HepG2 (cell line): ENCODE measurements around the gene ANXA7. TPM values are rescaled to one million over a fixed set of nuclear protein-coding genes. Genes with fewer than 3 reads are reported as not detected.

Source experiments
- ARID2 ChIP-seq: sonication (generic); formaldehyde crosslinking; IDR thresholded peaks from 2 replicates; pipeline ENCODE4 v1.8.1; 2022; ENCODE audit warnings: mild to moderate bottlenecking, missing genetic modification reagents, borderline replicate concordance
- ATF2 ChIP-seq: sonication (generic); formaldehyde crosslinking; IDR thresholded peaks from 2 replicates; pipeline ENCODE4 v1.4.0; 2020; ENCODE audit warnings: missing genetic modification reagents
- ELK4 ChIP-seq: sonication (generic); formaldehyde crosslinking; IDR thresholded peaks from 2 replicates; pipeline ENCODE4 v1.9.0; 2021; ENCODE audit warnings: missing genetic modification reagents, borderline replicate concordance
- GABPB1 ChIP-seq: IDR thresholded peaks from 2 replicates; pipeline ENCODE4 v1.6.1; 2016; ENCODE audit warnings: mild to moderate bottlenecking, missing genetic modification reagents, moderate library complexity, missing compliant biosample characterization
- HDAC1 ChIP-seq: sonication (generic); formaldehyde crosslinking; IDR thresholded peaks from 2 replicates; pipeline ENCODE4 v1.5.1; 2020; ENCODE audit warnings: mild to moderate bottlenecking, missing genetic modification reagents
- HHEX ChIP-seq: IDR thresholded peaks from 2 replicates; pipeline ENCODE4 v1.6.1; 2016; ENCODE audit warnings: control low read depth
- IRX3 ChIP-seq: sonication (generic); formaldehyde crosslinking; IDR thresholded peaks from 2 replicates; pipeline ENCODE4 v1.8.1; 2023; ENCODE audit warnings: mild to moderate bottlenecking, low read depth, missing genetic modification reagents, borderline replicate concordance
- JUND ChIP-seq: sonication (generic); formaldehyde crosslinking; IDR thresholded peaks from 2 replicates; pipeline ENCODE4 v1.8.0; 2022; ENCODE audit warnings: mild to moderate bottlenecking, missing genetic modification reagents
- NCOA1 ChIP-seq: sonication (generic); formaldehyde crosslinking; IDR thresholded peaks from 2 replicates; pipeline ENCODE4 v1.9.0; 2021; ENCODE audit warnings: missing genetic modification reagents
- NFKB2 ChIP-seq: sonication (generic); formaldehyde crosslinking; IDR thresholded peaks from 2 replicates; pipeline ENCODE4 v1.4.0; 2020; ENCODE audit warnings: missing genetic modification reagents, borderline replicate concordance
- RBM22 ChIP-seq: fragments of 200-400 bp; formaldehyde crosslinking; optimal IDR thresholded peaks from 2 replicates; pipeline ENCODE3; 2017; ENCODE audit warnings: mild to moderate bottlenecking, low read length, moderate library complexity
- RFX3 ChIP-seq: IDR thresholded peaks from 2 replicates; pipeline ENCODE4 v1.6.1; 2016; ENCODE audit warnings: missing biosample characterization, missing genetic modification reagents
- SMAD3 ChIP-seq: sonication (generic); formaldehyde crosslinking; IDR thresholded peaks from 2 replicates; pipeline ENCODE4 v1.4.0; 2020; ENCODE audit warnings: missing genetic modification reagents
- SOX5 ChIP-seq: IDR thresholded peaks from 2 replicates; pipeline ENCODE4 v1.6.1; 2016; ENCODE audit warnings: borderline replicate concordance
- TFAP4 ChIP-seq: sonication (generic); IDR thresholded peaks from 2 replicates; pipeline ENCODE4 v1.6.1; 2016; ENCODE audit warnings: low read depth, borderline replicate concordance
- ZBTB14 ChIP-seq: sonication (generic); formaldehyde crosslinking; IDR thresholded peaks from 2 replicates; pipeline ENCODE4 v1.4.0; 2020; ENCODE audit warnings: missing genetic modification reagents
- ZBTB26 ChIP-seq: IDR thresholded peaks from 2 replicates; pipeline ENCODE4 v1.6.1; 2016; ENCODE audit warnings: missing compliant biosample characterization, missing genetic modification reagents, borderline replicate concordance
- ZBTB42 ChIP-seq: sonication (generic); formaldehyde crosslinking; IDR thresholded peaks from 2 replicates; pipeline ENCODE4 v1.5.0; 2020; ENCODE audit warnings: mild to moderate bottlenecking, missing genetic modification reagents
- ZEB1 ChIP-seq: IDR thresholded peaks from 2 replicates; pipeline ENCODE4 v1.6.1; 2012; ENCODE audit warnings: mild to moderate bottlenecking, low read depth, inconsistent platforms; ENCODE audit not compliant: insufficient replicate concordance
- ZNF10 ChIP-seq: sonication (generic); formaldehyde crosslinking; IDR thresholded peaks from 2 replicates; pipeline ENCODE4 v1.4.0; 2020; ENCODE audit warnings: mild to moderate bottlenecking, low read depth, missing genetic modification reagents, borderline replicate concordance
- ZNF446 ChIP-seq: sonication (generic); formaldehyde crosslinking; IDR thresholded peaks from 2 replicates; pipeline ENCODE4 v1.5.0; 2020; ENCODE audit warnings: mild to moderate bottlenecking, missing genetic modification reagents
- ZNF562 ChIP-seq: sonication (generic); formaldehyde crosslinking; IDR thresholded peaks from 2 replicates; pipeline ENCODE4 v1.8.0; 2022; ENCODE audit warnings: missing genetic modification reagents, borderline replicate concordance
- ZNF660 ChIP-seq: sonication (generic); formaldehyde crosslinking; IDR thresholded peaks from 2 replicates; pipeline ENCODE4 v1.5.1; 2020; ENCODE audit warnings: mild to moderate bottlenecking, low read depth, missing genetic modification reagents, borderline replicate concordance
- ZNF7 ChIP-seq: IDR thresholded peaks from 2 replicates; pipeline ENCODE4 v1.6.1; 2016; ENCODE audit warnings: missing biosample characterization, missing genetic modification reagents
- ZNF784 ChIP-seq: sonication (generic); formaldehyde crosslinking; IDR thresholded peaks from 2 replicates; pipeline ENCODE4 v1.5.1; 2020; ENCODE audit warnings: missing genetic modification reagents, mild to moderate bottlenecking, borderline replicate concordance
- polyA plus RNA-seq, 8 experiments: library from polyadenylated mRNA; depleted of rRNA in 3 of 8; stranded (reverse) in 7 of 8; unstranded in 1 of 8; fragments of >200 nt; fragmentation: Illumina TruSeq in 4 of 8; extraction: Trizol in 4 of 8; gene quantifications; 2 replicates each; pipeline versions ENCODE4 v1.2.1 to v1.2.3, GENCODE V29; 2011 to 2016; ENCODE audit warnings: low read depth in 4 of 8, missing spikeins in 1 of 8, mixed read lengths in 1 of 8; ENCODE audit not compliant: insufficient read depth in 1 of 8
- total RNA-seq, 5 experiments: library from RNA; depleted of rRNA; stranded (reverse); fragments of >200 nt; fragmentation: Illumina TruSeq; extraction: Trizol; gene quantifications; 2 replicates each; pipeline ENCODE4 v1.2.3, GENCODE V29; 2016; ENCODE audit warnings: low read depth in 1 of 5

ANXA7 gene
- total and polyA plus RNA-seq, 2 of the 13 experiments (the other 11 are each of a cell fraction or from before 2014, with no cell fraction given): 54.8 to 89.0 TPM

GRCh38 chr10:73413108-73413527 lies 740 bp downstream of the ANXA7 start (continued):
- TF ChIP-seq ZBTB26 (CRISPR knock-in tag) (peak; percentile 95), HDAC1 (no peak; the same call in 1 of the 2 replicates), ZBTB14 (no peak), HHEX (CRISPR knock-in tag) (no peak), ZEB1 (peak; percentile 9), ZNF562 (CRISPR knock-in tag) (no peak), IRX3 (no peak), ZNF10 (CRISPR knock-in tag) (no peak), ATF2 (CRISPR knock-in tag) (no peak), RFX3 (CRISPR knock-in tag) (no peak), ARID2 (CRISPR knock-in tag) (no peak; the same call in 1 of the 2 replicates), ELK4 (CRISPR knock-in tag) (no peak), SMAD3 (CRISPR knock-in tag) (no peak), SOX5 (CRISPR knock-in tag) (no peak), ZNF660 (no peak), RBM22 (no peak), ZNF7 (CRISPR knock-in tag) (no peak), ZNF784 (no peak), JUND (CRISPR knock-in tag) (no peak), GABPB1 (no peak), TFAP4 (peak; percentile 70), ZBTB42 (CRISPR knock-in tag) (no peak), NCOA1 (CRISPR knock-in tag) (no peak), ZNF446 (no peak), NFKB2 (no peak)
